Measurements from ENCODE around the gene XRCC3. TPM values are rescaled to one million over a fixed set of nuclear protein-coding genes. Genes with fewer than 3 reads are reported as not detected.

Gene XRCC3
- total RNA-seq, 1 experiment from 2014 or later: 31.5 TPM

DNA sequence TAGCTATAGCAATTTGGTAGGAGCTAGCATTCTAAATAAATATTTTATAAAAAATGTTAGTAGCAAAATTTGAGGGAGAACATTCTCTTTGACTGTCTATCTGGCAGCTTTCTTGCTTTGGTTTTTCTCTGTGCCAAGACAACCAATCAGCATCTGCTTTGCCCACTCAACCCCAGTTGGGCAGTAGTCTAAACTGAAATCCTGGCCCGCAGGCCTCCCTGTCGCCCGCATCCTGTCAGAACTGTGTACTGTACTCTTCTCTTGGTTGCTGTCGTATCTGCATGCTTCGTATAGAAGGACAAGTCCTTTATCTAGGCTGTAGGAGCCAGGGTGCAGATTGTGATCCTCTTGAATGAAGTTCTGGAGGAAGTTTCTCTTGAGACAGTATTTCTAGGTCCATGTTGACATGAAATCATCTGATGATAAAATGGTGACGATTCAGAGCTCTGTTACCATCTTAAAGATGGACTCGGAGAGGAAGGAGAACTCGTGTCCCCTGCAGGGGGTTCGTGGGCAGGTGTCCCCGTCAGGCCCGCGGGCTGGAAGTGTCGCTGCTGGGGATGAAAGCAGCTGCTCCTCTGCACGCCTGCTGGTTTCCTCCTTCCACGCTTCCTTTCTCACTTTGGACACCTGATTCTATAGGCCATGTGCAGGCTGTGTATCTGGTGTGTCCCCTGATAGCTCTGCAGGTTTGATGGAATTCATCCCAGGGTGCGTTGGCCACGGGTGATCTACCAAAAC lies 34.6 kb downstream of the XRCC3 start:
- Histone ChIP-seq H3K36me3 (peaks cover 31% of the 10 kb centered on the region), H3K4me3 (no peak overlapping the region), H3K27me3 (no peaks in the 10 kb centered on the region), H3K9me3 (no peaks in the 10 kb centered on the region)
- DNase-seq: no peak

DNA sequence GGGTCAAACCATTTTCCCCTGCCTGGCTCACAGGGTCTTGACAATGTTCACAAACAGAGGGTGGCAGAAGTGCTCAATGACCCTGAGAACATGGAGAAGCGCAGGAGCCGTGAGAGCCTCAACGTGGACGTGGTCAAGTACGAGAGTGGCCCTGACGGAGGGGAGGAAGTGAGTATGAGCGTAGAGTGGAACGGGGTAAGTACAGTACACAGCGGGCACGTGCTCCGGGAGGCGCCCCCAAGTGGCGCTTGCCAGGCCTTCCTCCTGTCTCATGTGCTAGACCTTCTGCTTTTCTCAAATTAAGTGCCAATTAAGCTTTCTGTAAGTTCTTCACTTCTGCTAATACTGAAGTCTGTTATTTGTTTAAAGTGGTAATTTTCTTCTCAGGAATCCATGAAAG lies 35.9 kb downstream of the XRCC3 start:
- peaks cover 32% of the 10 kb centered on the region for H3K36me3 ChIP-seq

DNA sequence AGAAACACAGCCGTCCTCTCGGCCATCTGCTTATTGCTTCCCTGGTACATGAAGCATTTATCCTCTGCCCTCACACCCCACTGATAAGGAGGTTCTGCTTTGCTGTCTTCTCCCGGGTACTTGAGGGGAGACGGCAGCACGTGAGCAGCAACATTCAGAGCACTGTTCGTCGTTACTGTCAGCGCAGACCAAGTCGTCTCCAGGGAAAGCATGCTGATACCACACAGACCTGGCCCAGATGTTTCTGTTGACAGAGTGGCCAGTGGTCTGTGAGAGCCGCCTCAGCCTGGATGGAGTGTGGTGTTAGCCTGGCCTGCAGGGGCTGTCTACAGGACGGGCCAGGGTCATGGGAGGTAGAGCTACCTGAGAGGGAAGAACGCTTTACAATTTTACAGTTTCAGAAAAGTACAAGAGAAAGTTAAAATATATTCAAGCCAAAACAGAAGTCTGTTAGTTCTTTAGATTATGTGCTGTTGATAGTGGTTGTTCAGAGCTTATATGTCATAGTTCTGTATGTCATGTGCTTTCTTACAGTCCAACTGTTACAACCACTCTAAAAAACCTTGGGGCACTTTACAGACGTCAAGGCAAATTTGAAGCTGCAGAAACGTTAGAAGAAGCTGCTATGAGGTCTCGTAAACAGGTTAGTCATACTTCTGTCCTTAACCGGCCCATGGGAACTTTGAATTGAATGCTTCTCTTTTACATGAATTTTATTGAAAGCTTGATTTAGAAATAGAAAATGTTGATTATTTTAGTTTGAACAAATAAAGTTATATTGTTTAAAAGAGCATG lies 38.2 kb downstream of the XRCC3 start:
- H3K4me3 ChIP-seq: no peak overlapping the region
- no peak for DNase-seq
- H3K27me3 ChIP-seq: no peaks in the 10 kb centered on the region
- peaks cover 41% of the 10 kb centered on the region for H3K36me3 ChIP-seq
- no peaks in the 10 kb centered on the region for H3K9me3 ChIP-seq

More for the DNA sequence above, 35.9 kb downstream of the XRCC3 start:
- Histone ChIP-seq H3K9me3 (no peaks in the 10 kb centered on the region), H3K4me3 (no peak overlapping the region), H3K27me3 (no peaks in the 10 kb centered on the region)
- DNase-seq: no peak

DNA sequence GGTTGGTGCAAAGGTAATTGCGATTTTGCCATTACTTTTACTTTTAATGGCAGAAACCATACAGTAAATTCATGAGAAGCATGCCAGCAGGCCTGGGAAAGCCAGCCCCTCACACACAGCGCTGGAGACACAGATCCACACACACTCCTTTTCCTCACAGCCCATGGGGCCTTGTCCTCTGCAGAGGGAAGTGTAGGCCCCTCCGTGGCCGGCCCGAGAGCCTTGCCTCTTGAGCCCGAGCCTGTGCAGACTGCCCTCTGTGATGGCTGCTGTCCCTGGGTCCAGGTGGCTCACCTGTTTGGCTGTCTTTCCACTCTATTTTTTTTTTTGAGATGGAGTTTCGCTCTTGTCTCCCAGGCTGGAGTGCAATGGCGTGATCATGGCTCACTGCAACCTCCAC lies 39.3 kb downstream of the XRCC3 start:
- no peak overlapping the region for H3K4me3 ChIP-seq
- H3K27me3 ChIP-seq: no peaks in the 10 kb centered on the region
- no peaks in the 10 kb centered on the region for H3K9me3 ChIP-seq
- peaks cover 40% of the 10 kb centered on the region for H3K36me3 ChIP-seq
- DNase-seq: no peak

DNA sequence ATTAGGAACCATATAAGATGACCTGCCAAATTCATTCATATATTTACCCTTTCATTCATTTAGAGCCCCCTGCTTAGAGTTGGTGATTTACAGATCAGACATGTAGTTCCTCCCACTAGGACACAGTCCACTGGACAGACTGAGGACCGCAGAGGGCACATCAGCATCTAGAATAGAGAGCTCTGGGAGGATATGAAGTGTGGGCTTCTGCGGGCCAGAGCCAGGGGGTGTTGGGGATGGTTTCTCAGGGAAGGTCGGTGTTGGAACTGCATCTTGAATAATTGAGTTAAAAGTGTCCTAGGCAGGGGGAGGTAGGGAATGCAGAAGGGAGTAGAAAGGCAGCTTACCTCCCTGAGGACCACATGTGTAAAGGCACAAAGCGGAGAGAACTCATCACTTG lies 43.3 kb downstream of the XRCC3 start:
- DNase-seq: no peak
- Histone ChIP-seq H3K36me3 (peaks cover 34% of the 10 kb centered on the region), H3K9me3 (no peaks in the 10 kb centered on the region), H3K27me3 (no peaks in the 10 kb centered on the region), H3K4me3 (no peak overlapping the region)

DNA sequence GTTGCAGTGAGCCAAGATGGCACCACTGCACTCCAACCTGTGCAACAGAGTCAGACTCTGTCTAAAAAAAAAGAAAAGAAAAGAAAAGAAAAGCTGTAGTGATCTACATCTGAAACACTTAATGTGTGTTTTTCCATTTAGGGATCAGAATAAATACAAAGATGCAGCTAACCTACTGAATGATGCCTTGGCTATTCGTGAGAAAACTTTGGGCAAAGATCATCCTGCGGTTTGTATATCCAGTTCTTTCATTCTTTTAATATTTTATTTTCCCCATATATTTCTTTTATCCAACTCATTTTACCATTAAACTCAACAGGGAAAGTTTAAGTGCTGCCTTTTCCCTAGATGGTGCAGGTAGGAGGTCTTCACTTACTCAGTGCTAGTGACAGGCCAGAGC lies 45.9 kb downstream of the XRCC3 start:
- no peaks in the 10 kb centered on the region for H3K27me3 ChIP-seq
- H3K36me3 ChIP-seq: peaks cover 22% of the 10 kb centered on the region
- H3K4me3 ChIP-seq: no peak overlapping the region
- H3K9me3 ChIP-seq: no peaks in the 10 kb centered on the region
- DNase-seq: no peak

DNA sequence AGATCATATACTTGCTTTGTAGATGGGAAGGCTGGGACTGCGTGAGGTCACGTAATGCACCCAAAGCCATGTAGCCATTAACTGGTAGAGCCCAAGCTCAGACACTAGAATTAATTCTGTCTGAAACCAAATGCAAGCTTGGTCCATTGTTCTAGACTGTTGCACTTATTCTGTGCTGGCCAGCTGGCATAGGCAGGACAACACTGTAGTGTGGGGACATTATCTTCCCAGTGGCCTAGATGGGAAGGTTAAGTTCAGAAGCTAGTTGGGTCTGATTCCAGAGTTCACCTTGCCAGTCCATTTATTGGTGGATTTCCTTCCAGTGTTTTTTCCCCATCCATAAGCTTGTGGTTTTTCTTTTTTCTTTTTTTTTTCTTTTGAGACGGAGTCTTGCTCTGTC lies 47.1 kb downstream of the XRCC3 start:
- peaks cover 24% of the 10 kb centered on the region for H3K36me3 ChIP-seq
- no peak for DNase-seq

DNA sequence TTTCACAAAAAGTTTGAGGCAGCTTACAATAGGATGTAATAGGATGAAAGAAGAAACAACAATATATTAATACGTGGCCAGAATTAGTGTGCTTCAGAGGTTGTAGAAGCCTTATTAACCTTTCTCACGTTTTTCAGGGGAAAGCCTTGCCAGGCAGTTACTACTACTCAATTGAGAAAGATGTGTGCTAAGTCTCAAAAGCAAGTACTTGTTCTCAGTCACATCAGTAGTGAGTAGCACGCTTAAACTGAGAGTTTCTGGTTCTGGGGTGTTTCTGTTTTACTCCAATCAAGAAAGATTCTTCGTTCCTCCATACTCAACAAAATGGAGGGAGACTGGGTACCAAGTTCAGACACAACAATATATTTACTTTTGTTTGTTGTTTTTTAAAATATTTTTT lies 47.6 kb downstream of the XRCC3 start:
- Histone ChIP-seq H3K9me3 (no peaks in the 10 kb centered on the region), H3K36me3 (peaks cover 24% of the 10 kb centered on the region), H3K27me3 (no peaks in the 10 kb centered on the region), H3K4me3 (no peak overlapping the region)
- no peak for DNase-seq

More for the DNA sequence above, 47.1 kb downstream of the XRCC3 start:
- Histone ChIP-seq H3K27me3 (no peaks in the 10 kb centered on the region), H3K9me3 (no peaks in the 10 kb centered on the region), H3K4me3 (no peak overlapping the region)

DNA sequence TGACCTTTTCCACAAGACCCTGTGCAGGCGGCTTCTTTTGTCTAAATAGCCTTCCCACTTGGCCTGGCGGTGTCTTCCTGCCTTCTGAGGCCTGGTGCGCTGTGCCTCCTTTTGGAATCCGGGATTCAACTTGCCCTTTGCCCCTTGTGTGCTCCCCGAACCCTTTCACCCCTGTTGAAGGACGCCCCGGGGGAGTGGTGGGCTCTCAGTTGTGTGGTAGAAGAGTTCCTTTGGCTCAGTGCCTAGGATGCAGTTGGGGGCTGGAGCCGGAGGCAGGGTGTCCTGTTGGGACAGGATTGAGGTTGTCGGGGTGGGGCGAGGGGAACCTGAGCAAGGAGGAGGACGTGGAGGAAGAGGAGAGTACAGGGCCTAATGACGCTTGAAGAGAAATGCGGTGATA lies 51.7 kb downstream of the XRCC3 start:
- H3K4me3 ChIP-seq: no peak overlapping the region
- no peaks in the 10 kb centered on the region for H3K27me3 ChIP-seq
- DNase-seq: no peak
- peaks cover 17% of the 10 kb centered on the region for H3K36me3 ChIP-seq
- no peaks in the 10 kb centered on the region for H3K9me3 ChIP-seq

DNA sequence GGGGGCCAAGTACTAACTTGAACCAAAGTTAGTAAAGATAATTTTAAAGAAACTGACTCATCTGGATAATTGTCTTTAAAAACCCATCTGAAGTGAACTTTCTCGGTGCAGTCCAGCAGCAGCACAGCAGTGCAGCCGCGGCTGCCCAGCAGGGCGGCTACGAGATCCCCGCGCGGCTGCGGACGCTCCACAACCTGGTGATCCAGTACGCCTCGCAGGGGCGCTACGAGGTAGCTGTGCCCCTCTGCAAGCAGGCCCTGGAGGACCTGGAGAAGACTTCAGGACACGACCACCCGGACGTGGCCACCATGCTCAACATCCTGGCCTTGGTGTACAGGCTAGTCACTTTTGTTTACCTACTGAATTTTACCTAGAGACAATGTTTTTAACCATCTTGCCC lies 52.7 kb downstream of the XRCC3 start:
- Histone ChIP-seq H3K4me3 (no peak overlapping the region), H3K9me3 (no peaks in the 10 kb centered on the region), H3K27me3 (no peaks in the 10 kb centered on the region), H3K36me3 (peaks cover 17% of the 10 kb centered on the region)
- DNase-seq: no peak

DNA sequence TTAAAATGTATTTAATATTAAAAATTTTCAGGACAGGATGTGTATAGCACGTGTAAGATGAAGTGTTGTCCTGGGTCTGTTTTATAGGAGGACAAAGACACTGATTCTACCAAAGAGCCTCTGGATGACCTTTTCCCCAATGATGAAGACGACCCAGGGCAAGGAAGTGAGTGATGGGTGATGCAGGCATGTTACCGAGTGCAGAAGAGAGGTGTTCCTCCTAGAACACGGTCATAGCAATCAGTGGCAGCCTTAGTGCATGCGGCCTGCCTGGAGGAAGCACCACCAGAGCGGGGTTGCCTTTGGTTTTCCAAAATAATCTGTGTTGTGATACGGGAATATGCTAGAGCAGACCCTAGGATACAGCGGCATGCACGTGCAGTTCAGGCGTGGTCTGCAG lies 53.2 kb downstream of the XRCC3 start:
- Histone ChIP-seq H3K4me3 (no peak overlapping the region), H3K9me3 (no peaks in the 10 kb centered on the region), H3K36me3 (peaks cover 16% of the 10 kb centered on the region), H3K27me3 (no peaks in the 10 kb centered on the region)
- no peak for DNase-seq

DNA sequence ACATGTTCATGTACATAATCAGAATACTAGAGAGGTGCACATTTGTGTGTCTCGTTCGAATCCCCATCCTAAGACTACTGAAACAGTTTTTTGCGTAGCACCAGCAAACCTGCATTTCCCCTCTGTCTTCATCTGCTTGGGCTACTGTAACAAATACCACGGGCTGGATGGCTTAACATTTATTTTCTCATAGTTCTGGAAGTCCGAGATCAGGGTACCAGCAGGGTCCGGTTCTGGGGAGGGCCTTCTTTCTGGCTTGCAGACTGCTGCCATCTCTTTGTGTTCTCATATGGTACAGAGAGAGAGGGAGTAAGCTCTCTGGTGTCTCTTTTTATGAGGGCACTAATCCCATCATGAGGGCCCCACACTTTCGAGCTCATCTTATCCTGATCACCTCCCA lies 55.6 kb downstream of the XRCC3 start:
- no peaks in the 10 kb centered on the region for H3K27me3 ChIP-seq
- H3K36me3 ChIP-seq: peaks cover 32% of the 10 kb centered on the region
- no peak for DNase-seq
- no peaks in the 10 kb centered on the region for H3K9me3 ChIP-seq
- no peak overlapping the region for H3K4me3 ChIP-seq

DNA sequence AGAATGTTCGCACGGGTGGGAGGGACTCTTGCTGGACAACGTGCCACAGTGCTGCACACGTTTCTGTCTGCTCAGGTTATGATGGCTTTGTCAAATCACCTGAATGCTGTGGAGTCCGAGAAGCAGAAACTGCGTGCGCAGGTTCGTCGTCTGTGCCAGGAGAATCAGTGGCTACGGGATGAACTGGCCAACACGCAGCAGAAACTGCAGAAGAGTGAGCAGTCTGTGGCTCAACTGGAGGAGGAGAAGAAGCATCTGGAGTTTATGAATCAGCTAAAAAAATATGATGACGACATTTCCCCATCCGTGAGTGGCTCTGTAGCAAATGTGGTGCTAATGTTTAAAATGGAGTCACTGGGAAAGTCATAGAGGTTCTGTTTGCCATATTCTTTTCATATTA lies 57.8 kb downstream of the XRCC3 start:
- H3K36me3 ChIP-seq: peaks cover 35% of the 10 kb centered on the region
- no peak for DNase-seq
- H3K27me3 ChIP-seq: no peaks in the 10 kb centered on the region
- H3K4me3 ChIP-seq: no peak overlapping the region
- H3K9me3 ChIP-seq: no peaks in the 10 kb centered on the region

DNA sequence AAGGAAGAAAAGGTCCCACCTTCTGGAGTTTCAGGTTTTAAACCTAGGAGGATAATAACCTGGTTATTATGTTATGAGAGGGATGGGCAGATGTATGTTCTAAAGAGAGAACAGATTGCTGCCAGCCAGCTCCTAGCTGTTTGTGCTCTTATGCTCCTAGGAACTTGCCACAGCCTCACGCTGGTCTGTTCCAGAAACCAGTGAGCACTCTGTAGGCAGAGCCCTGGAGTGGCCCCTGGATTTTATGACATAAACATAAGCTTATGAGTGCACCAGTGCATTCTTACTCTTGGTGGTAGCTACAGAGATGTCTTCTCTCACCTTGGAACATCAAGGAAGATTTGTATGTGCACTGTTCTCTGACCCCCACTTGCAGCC lies 58.5 kb downstream of the XRCC3 start:
- DNase-seq: no peak
- Histone ChIP-seq H3K27me3 (no peaks in the 10 kb centered on the region), H3K4me3 (no peak overlapping the region), H3K36me3 (peaks cover 35% of the 10 kb centered on the region), H3K9me3 (no peaks in the 10 kb centered on the region)

DNA sequence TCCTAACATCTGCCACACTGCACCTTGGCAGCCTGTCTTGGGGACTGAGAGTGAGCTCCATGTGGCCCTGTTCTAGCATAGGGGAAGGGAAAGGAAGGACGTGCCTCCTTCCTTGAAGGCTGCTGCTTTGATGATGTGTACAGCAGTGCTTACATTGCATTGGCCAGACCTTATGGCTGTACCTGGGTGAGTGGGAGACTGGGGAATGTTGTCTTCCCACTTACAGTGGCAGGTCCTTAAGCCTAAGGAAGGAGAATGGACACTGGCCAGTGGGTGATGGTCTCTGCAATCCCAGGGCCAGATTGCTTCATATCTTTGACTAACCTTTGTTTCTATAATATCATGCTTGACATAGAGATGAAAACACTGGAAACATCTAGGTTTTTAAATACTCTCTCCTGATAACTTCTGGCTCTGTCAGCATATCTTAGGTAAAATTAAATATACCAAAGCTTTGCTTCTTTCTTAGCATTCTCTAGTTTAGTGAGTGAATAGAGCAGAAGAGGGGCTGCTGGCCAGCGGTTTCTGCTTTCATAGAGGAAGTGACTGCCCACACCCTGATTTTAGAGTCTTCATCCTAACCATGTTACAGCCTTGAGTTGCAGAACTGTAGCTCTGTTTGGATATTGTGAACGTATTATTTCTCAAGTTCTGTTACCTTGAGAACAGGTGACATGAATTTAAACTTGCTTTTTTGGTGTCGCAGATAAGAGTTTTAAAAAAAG lies 59.1 kb downstream of the XRCC3 start:
- no peak for DNase-seq
- H3K4me3 ChIP-seq: no peak overlapping the region
- H3K27me3 ChIP-seq: no peaks in the 10 kb centered on the region
- no peaks in the 10 kb centered on the region for H3K9me3 ChIP-seq
- peaks cover 35% of the 10 kb centered on the region for H3K36me3 ChIP-seq

DNA sequence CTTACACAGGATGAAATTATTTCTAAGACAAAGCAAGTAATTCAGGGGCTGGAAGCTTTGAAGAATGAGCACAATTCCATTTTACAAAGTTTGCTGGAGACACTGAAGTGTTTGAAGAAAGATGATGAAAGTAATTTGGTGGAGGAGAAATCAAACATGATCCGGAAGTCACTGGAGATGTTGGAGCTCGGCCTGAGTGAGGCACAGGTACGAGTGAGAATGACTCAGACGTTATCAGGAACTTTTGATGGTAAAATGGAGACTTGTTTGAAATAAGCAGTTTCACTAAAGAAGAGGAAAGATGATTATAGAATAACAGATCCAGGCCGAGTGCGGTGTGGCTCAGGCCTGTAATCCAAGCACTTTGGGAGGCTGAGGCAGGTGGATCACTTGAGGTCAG lies 60.6 kb downstream of the XRCC3 start:
- peaks cover 31% of the 10 kb centered on the region for H3K36me3 ChIP-seq
- H3K27me3 ChIP-seq: no peaks in the 10 kb centered on the region
- H3K4me3 ChIP-seq: no peak overlapping the region
- DNase-seq: no peak
- no peaks in the 10 kb centered on the region for H3K9me3 ChIP-seq

DNA sequence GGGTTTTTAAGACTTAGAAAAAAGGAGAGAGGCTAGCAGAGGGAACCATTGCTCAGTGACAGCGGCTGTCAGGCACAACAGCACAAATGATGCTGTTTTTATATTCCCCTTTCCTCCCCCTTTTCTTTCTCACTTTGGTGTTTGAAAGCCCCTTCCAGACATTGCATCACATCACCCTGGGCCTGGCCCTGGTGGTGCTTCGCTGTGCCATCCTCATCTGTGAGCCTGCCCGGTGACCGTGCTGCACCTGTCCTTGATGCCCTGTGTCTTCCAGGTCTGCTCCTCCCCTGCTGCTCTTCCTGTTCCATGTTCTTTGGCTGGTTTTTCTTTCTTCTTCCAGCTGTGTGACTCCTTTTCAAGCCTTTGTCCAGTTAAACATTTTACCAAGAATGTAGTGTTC lies 61.4 kb downstream of the XRCC3 start:
- H3K36me3 ChIP-seq: peaks cover 24% of the 10 kb centered on the region
- H3K9me3 ChIP-seq: no peaks in the 10 kb centered on the region
- H3K27me3 ChIP-seq: no peaks in the 10 kb centered on the region
- no peak for DNase-seq
- no peak overlapping the region for H3K4me3 ChIP-seq
